Endothelial cell (in vitro differentiated cells): ENCODE measurements around the gene MYO18B. TPM values are rescaled to one million over a fixed set of nuclear protein-coding genes. Genes with fewer than 3 reads are reported as not detected.

Source experiments
- DNase-seq: peaks from one replicate; pipeline ENCODE4 v3.0.0; 2021; ENCODE audit warnings: low spot score
- H3K27ac Mint-ChIP-seq: one replicate; pipeline ENCODE4 v1.8.0; 2021; ENCODE audit warnings: mixed read lengths, inconsistent platforms; ENCODE audit not compliant: unreplicated experiment
- H3K27me3 Mint-ChIP-seq: one replicate; pipeline ENCODE4 v1.8.0; 2021; ENCODE audit warnings: mild to moderate bottlenecking, moderate library complexity, mixed read lengths, inconsistent platforms; ENCODE audit not compliant: unreplicated experiment
- H3K36me3 Mint-ChIP-seq: one replicate; pipeline ENCODE4 v1.8.0; 2021; ENCODE audit warnings: mild to moderate bottlenecking, low read depth, mixed read lengths, inconsistent platforms; ENCODE audit not compliant: unreplicated experiment
- H3K4me1 Mint-ChIP-seq: one replicate; pipeline ENCODE4 v1.8.0; 2021; ENCODE audit warnings: mild to moderate bottlenecking, mixed read lengths, inconsistent platforms; ENCODE audit not compliant: unreplicated experiment
- H3K4me3 Mint-ChIP-seq: one replicate; pipeline ENCODE4 v1.8.0; 2021; ENCODE audit warnings: mild to moderate bottlenecking, mixed read lengths, inconsistent platforms; ENCODE audit not compliant: unreplicated experiment
- H3K9me3 Mint-ChIP-seq: one replicate; pipeline ENCODE4 v1.8.0; 2021; ENCODE audit warnings: mixed read lengths, inconsistent platforms; ENCODE audit not compliant: unreplicated experiment
- CTCF ChIP-seq: fragments of 200-600 bp; sonication (generic); IDR thresholded peaks from one replicate; pipeline ENCODE4 v1.5.0; 2021; ENCODE audit warnings: antibody characterized with exemption; ENCODE audit not compliant: unreplicated experiment
- total RNA-seq: library from RNA; stranded (reverse); fragmentation: NEBNext Ultra II Directional; extraction: Animal tissue kit (Norgen Biotek cat#: 25700); gene quantifications from one replicate; pipeline ENCODE4 v1.2.1, GENCODE V29; 2021; ENCODE audit not compliant: unreplicated experiment

The MYO18B gene
- total RNA-seq, 1 donor from 2014 or later, result not detected

- no peaks in the 10 kb centered on the region for H3K4me1 Mint-ChIP-seq
- H3K27me3 Mint-ChIP-seq, result peaks cover 10% of the 10 kb centered on the region
- peaks cover 11% of the 10 kb centered on the region for H3K36me3 Mint-ChIP-seq
- DNase-seq, result no peak
- H3K9me3 Mint-ChIP-seq, result no peaks in the 10 kb centered on the region
- no peak for TF ChIP-seq CTCF
- no peak overlapping the region for H3K4me3 Mint-ChIP-seq
- H3K27ac Mint-ChIP-seq, result no peak overlapping the region
Observed at GRCh38 chr22:26031641-26032040, 289.7 kb downstream of the MYO18B start.

DNA sequence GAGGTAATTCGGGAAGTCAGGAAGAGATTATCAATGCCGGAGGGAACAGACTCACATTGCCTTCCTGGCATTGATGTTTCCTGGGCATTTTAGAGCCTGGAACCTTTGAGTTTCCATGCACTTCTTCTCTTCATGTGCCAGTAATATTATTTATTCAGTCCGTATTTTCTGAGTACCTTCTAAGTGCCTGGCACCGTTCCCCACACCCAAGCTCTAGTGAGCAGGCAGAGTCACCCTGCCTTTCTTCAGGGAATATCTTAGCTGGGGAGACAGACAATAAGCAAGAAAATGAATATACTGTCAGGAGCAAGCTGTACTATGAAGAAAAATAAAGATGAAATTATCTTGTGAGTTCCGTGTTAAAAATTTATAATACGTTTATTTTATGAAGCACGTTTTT is 291.1 kb downstream of the MYO18B start:
- Mint-ChIP-seq H3K4me1 (no peaks in the 10 kb centered on the region), H3K27ac (no peak overlapping the region), H3K36me3 (peaks cover 13% of the 10 kb centered on the region), H3K27me3 (peaks cover 8% of the 10 kb centered on the region), H3K9me3 (no peaks in the 10 kb centered on the region), H3K4me3 (no peak overlapping the region)
- TF ChIP-seq CTCF, result no peak
- DNase-seq, result no peak

- no peak overlapping the region for H3K4me3 Mint-ChIP-seq
- H3K4me1 Mint-ChIP-seq, result no peaks in the 10 kb centered on the region
- H3K27me3 Mint-ChIP-seq, result peaks cover 8% of the 10 kb centered on the region
- peaks cover 13% of the 10 kb centered on the region for H3K36me3 Mint-ChIP-seq
- H3K27ac Mint-ChIP-seq, result no peak overlapping the region
- H3K9me3 Mint-ChIP-seq, result no peaks in the 10 kb centered on the region
- DNase-seq, result no peak
- TF ChIP-seq CTCF, result no peak
Observed at GRCh38 chr22:26033586-26033985, 291.6 kb downstream of the MYO18B start.

GRCh38 chr22:26035523-26035922 is 293.5 kb downstream of the MYO18B start:
- Mint-ChIP-seq H3K9me3 (no peaks in the 10 kb centered on the region), H3K36me3 (peaks cover 13% of the 10 kb centered on the region), H3K4me3 (no peak overlapping the region), H3K27ac (no peak overlapping the region), H3K27me3 (peaks cover 8% of the 10 kb centered on the region), H3K4me1 (no peaks in the 10 kb centered on the region)
- no peak for DNase-seq
- no peak for TF ChIP-seq CTCF

- Mint-ChIP-seq H3K27ac (no peak overlapping the region), H3K36me3 (peaks cover 13% of the 10 kb centered on the region), H3K4me1 (no peaks in the 10 kb centered on the region), H3K9me3 (no peaks in the 10 kb centered on the region), H3K27me3 (peaks cover 4% of the 10 kb centered on the region), H3K4me3 (no peak overlapping the region)
- no peak for TF ChIP-seq CTCF
- no peak for DNase-seq
Observed at GRCh38 chr22:26038365-26038764, 296.4 kb downstream of the MYO18B start.
